Liver (tissue), 9 donors: ENCODE data around the gene HOXC13. TPM values are rescaled to one million over a fixed set of nuclear protein-coding genes. Genes with fewer than 3 reads are reported as not detected.

Experiments used
- DNase-seq: peaks from one replicate; pipeline ENCODE4 v3.0.0-alpha.2; 2017; ENCODE audit warnings: low spot score
- H3K27ac ChIP-seq, 2 donors: one replicate each; pipeline ENCODE4 v1.7.0; 2013; ENCODE audit warnings: inconsistent platforms in 2 of 2, low read length in 2 of 2, control low read depth in 1 of 2, low read depth in 1 of 2, mild to moderate bottlenecking in 1 of 2
- H3K27me3 ChIP-seq, 4 donors: one replicate each; pipeline versions ENCODE4 v1.6.1 to v1.7.0; 2013; ENCODE audit warnings: low read length in 3 of 4, inconsistent platforms in 1 of 4, mild to moderate bottlenecking in 1 of 4, moderate library complexity in 1 of 4; ENCODE audit not compliant: control insufficient read depth in 4 of 4, insufficient read depth in 4 of 4
- H3K36me3 ChIP-seq, 4 donors: one replicate each; pipeline versions ENCODE4 v1.6.1 to v1.7.0; 2013; ENCODE audit warnings: low read length in 3 of 4, mild to moderate bottlenecking in 3 of 4, low read depth in 1 of 4, moderate library complexity in 1 of 4; ENCODE audit not compliant: control insufficient read depth in 4 of 4, insufficient read depth in 3 of 4
- H3K4me1 ChIP-seq, 4 donors: one replicate each; pipeline versions ENCODE4 v1.6.1 to v1.7.0; 2013; ENCODE audit warnings: low read length in 3 of 4, mild to moderate bottlenecking in 3 of 4, moderate library complexity in 1 of 4; ENCODE audit not compliant: control insufficient read depth in 4 of 4, insufficient read depth in 4 of 4
- H3K4me3 ChIP-seq, 3 donors: one replicate each; pipeline versions ENCODE4 v1.6.1 to v1.7.0; 2013; ENCODE audit warnings: low read length in 3 of 3, control low read depth in 1 of 3, low read depth in 1 of 3, mild to moderate bottlenecking in 1 of 3
- H3K9ac ChIP-seq, 2 donors: one replicate each; pipeline ENCODE4 v1.7.0; 2013; ENCODE audit warnings: low read length in 2 of 2, mild to moderate bottlenecking in 2 of 2, moderate library complexity in 2 of 2, control low read depth in 1 of 2, low read depth in 1 of 2
- H3K9me3 ChIP-seq, 4 donors: one replicate each; pipeline versions ENCODE4 v1.6.1 to v1.7.0; 2013; ENCODE audit warnings: low read length in 3 of 4; ENCODE audit not compliant: control insufficient read depth in 4 of 4
- ATF3 ChIP-seq: IDR thresholded peaks from 2 replicates; pipeline ENCODE4 v1.6.1; 2016; ENCODE audit warnings: antibody characterized with exemption
- CTCF ChIP-seq: fragments of 150-350 bp; IDR thresholded peaks from 2 replicates; pipeline ENCODE4 v1.5.1; 2017; ENCODE audit warnings: improper control_type of control experiment, low read depth, low read length; ENCODE audit not compliant: missing input control
- EGR1 ChIP-seq, 2 donors: IDR thresholded peaks; 2 replicates each; pipeline ENCODE4 v1.6.1; 2016 to 2018; ENCODE audit warnings: antibody characterized with exemption in 2 of 2, low read depth in 2 of 2
- FOXA1 ChIP-seq: IDR thresholded peaks from 2 replicates; pipeline ENCODE4 v1.6.1; 2016; ENCODE audit warnings: antibody characterized with exemption
- FOXA2 ChIP-seq: IDR thresholded peaks from 2 replicates; pipeline ENCODE4 v1.6.1; 2016; ENCODE audit warnings: antibody characterized with exemption
- GABPA ChIP-seq, 2 donors: IDR thresholded peaks in 1 of 2; conservative IDR thresholded peaks in 1 of 2; 2 replicates each; pipeline ENCODE4 v1.6.1; 2016; ENCODE audit warnings: antibody characterized with exemption in 2 of 2, mild to moderate bottlenecking in 1 of 2, moderate library complexity in 1 of 2
- HNF4A ChIP-seq, 2 donors: conservative IDR thresholded peaks; 2 replicates each; pipeline ENCODE4 v1.6.1; 2016; ENCODE audit warnings: antibody characterized with exemption in 2 of 2, mild to moderate bottlenecking in 2 of 2
- HNF4G ChIP-seq: IDR thresholded peaks from 2 replicates; pipeline ENCODE4 v1.6.1; 2016; ENCODE audit warnings: antibody characterized with exemption
- JUND ChIP-seq, 2 donors: IDR thresholded peaks; 2 replicates each; pipeline ENCODE4 v1.6.1; 2016; ENCODE audit warnings: antibody characterized with exemption in 2 of 2
- NR2F2 ChIP-seq: IDR thresholded peaks from 2 replicates; pipeline ENCODE4 v1.6.1; 2016; ENCODE audit warnings: antibody characterized with exemption
- RAD21 ChIP-seq, 2 donors: IDR thresholded peaks; 2 replicates each; pipeline ENCODE4 v1.6.1; 2016; ENCODE audit warnings: antibody characterized with exemption in 2 of 2, mild to moderate bottlenecking in 2 of 2
- REST ChIP-seq: IDR thresholded peaks from 2 replicates; pipeline ENCODE4 v1.6.1; 2016; ENCODE audit warnings: antibody characterized with exemption, mild to moderate bottlenecking
- RXRA ChIP-seq, 2 donors: IDR thresholded peaks; 2 replicates each; pipeline ENCODE4 v1.6.1; 2017 to 2018; ENCODE audit warnings: antibody characterized with exemption in 2 of 2, mild to moderate bottlenecking in 1 of 2
- SP1 ChIP-seq: IDR thresholded peaks from 2 replicates; pipeline ENCODE4 v1.6.1; 2018; ENCODE audit warnings: antibody characterized with exemption, mild to moderate bottlenecking
- TAF1 ChIP-seq: conservative IDR thresholded peaks from 2 replicates; pipeline ENCODE4 v1.6.1; 2016; ENCODE audit warnings: antibody characterized with exemption, mild to moderate bottlenecking
- YY1 ChIP-seq: IDR thresholded peaks from 2 replicates; pipeline ENCODE4 v1.6.1; 2016; ENCODE audit warnings: antibody characterized with exemption, mild to moderate bottlenecking
- WGBS: extraction: QIAGEN DNeasy Blood & Tissue Kit; methylation state at CpG from one replicate; pipeline ENCODE4 v1.1.7; 2013; 5-methylcytosine and 5-hydroxymethylcytosine counted together
- polyA plus RNA-seq, 2 donors: library from polyadenylated mRNA; stranded (reverse) in 1 of 2; unstranded in 1 of 2; fragments of 200-250 nt in 1 of 2; fragments of >200 nt in 1 of 2; fragmentation: Nextera tagmentation in 1 of 2; extraction: Ambion mirVana in 1 of 2; gene quantifications; one replicate each; pipeline versions ENCODE4 v1.2.1 to v1.2.3, GENCODE V29; 2013 to 2015
- total RNA-seq, 2 donors: library from RNA; depleted of rRNA; stranded (reverse); fragments of >200 nt; gene quantifications; one replicate each; pipeline ENCODE4 v1.2.3, GENCODE V29; 2014
- TF ChIP-seq, protein P1 (sequence below): IDR thresholded peaks from 2 replicates; pipeline ENCODE4 v1.6.1; 2016; ENCODE audit warnings: antibody characterized with exemption
- donor health status: healthy.
- donor health status: healthy.
- donor health status: healthy.
- donor health status: healthy.
- donor health status: healthy.

The HOXC13 gene
- total and polyA plus RNA-seq, 4 donors = not detected

- TF ChIP-seq CTCF = no peak
Measured at GRCh38 chr12:53994009-53994263, 55.3 kb downstream of the HOXC13 start (continued).

DNA sequence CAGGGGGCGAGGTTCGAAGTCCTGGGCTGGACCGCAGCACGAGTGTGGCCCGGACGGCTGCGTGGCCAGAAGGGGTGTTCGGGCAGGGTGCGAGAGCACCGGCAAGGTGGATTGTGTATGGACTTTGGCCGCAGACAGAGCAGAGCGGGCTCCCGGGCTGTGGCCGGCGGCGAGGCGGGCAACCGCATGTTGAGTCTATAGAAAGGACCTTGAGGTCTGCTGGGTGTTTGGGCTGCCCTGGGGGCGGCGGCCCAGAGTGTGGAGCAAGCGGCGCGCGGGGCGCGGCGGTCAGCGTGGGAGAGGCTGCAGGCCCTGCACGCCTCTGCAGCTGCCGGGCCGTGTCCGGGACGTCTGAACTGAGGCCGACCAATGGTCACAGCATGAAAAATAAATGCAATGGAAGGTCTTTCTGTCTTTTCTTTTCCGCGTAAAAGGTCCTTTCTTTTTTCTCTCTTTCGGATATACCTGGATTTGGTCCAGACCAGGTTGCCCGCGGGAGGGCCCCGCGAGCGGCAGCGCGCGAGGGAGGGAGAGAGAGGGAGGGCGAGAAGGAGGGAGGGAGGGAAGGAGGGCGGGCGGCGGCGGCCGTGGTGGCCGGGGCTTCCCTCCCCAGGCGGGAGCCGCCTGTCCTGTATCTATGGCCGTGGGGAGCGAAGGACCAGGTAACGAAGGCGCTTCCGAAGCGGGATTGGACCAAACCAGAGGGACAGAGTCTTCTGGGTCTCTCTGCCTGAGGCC lies 55.8 kb downstream of the HOXC13 start:
- 7% methylated on average over 60 of the region's 60 CpGs for WGBS
- H3K27me3 ChIP-seq = peaks cover 12 to 50% (median 28%) of the 10 kb centered on the region in 4 donors
- no peaks in the 10 kb centered on the region for H3K9me3 ChIP-seq
- no peak overlapping the region for H3K9ac ChIP-seq
- H3K36me3 ChIP-seq = no peaks in the 10 kb centered on the region
- no peak overlapping the region for H3K27ac ChIP-seq
- DNase-seq = no peak
- H3K4me1 ChIP-seq = peaks cover 9 to 21% (median 16%) of the 10 kb centered on the region in 4 donors
- TF ChIP-seq CTCF (no peak), ATF3 (no peak), FOXA1 (no peak), SP1 (no peak), NR2F2 (no peak), RXRA (IDR thresholded peaks at IDR 0.05) (no peak), EGR1 (IDR thresholded peaks at IDR 0.05; ENCODE audit: low read depth in 2 of 2) (no peak), JUND (IDR thresholded peaks at IDR 0.05) (no peak), FOXA2 (no peak), REST (no peak)
- H3K4me3 ChIP-seq = peak overlapping the region in 1 of 3 donors; percentile 61

DNA sequence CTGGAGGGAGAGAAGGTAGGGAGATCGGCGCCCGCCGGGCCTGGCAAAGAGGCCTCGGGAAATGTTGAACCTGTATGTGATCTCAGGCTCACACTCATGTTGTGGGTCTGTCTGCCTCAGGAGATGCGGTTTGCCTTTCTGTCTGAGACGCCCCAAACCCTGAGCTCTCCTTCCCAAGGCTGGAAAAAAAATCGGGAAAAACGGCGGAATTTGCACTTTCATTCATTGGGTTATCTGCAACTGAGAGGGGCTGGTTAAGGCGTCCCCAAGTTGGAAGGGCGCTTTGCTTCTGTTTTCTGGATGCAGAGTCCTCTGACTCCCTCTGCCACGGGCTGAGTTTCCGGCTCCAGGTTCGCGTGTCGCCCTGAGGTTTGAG lies 56.4 kb downstream of the HOXC13 start:
- H3K27ac ChIP-seq = no peak overlapping the region
- no peak overlapping the region for H3K9ac ChIP-seq
- H3K27me3 ChIP-seq = peaks cover 12 to 56% (median 25%) of the 10 kb centered on the region in 4 donors
- H3K9me3 ChIP-seq = no peaks in the 10 kb centered on the region
- no peak for DNase-seq
- H3K4me1 ChIP-seq = peaks cover 12 to 24% (median 17%) of the 10 kb centered on the region in 4 donors
- no peaks in the 10 kb centered on the region for H3K36me3 ChIP-seq
- H3K4me3 ChIP-seq = peak overlapping the region in 1 of 3 donors; percentile 61
- WGBS = 7% methylated on average over 17 of the region's 17 CpGs
- TF ChIP-seq HNF4G = no peak
- TF ChIP-seq ATF3 = no peak
- TF ChIP-seq EGR1 (IDR thresholded peaks at IDR 0.05; ENCODE audit: low read depth in 2 of 2) = no peak
- no peak for TF ChIP-seq YY1
- no peak for TF ChIP-seq HNF4A (conservative IDR thresholded peaks at IDR 0.05)
- no peak for TF ChIP-seq RXRA (IDR thresholded peaks at IDR 0.05)
- no peak for TF ChIP-seq RAD21 (IDR thresholded peaks at IDR 0.05)
- TF ChIP-seq JUND (IDR thresholded peaks at IDR 0.05) = no peak
- no peak for TF ChIP-seq SP1
- no peak for TF ChIP-seq CTCF
- no peak for TF ChIP-seq GABPA (IDR thresholded peaks at IDR 0.05 in 1 of 2, conservative IDR thresholded peaks at IDR 0.05 in 1 of 2)
- no peak for TF ChIP-seq TAF1
- TF ChIP-seq, protein P1, sequence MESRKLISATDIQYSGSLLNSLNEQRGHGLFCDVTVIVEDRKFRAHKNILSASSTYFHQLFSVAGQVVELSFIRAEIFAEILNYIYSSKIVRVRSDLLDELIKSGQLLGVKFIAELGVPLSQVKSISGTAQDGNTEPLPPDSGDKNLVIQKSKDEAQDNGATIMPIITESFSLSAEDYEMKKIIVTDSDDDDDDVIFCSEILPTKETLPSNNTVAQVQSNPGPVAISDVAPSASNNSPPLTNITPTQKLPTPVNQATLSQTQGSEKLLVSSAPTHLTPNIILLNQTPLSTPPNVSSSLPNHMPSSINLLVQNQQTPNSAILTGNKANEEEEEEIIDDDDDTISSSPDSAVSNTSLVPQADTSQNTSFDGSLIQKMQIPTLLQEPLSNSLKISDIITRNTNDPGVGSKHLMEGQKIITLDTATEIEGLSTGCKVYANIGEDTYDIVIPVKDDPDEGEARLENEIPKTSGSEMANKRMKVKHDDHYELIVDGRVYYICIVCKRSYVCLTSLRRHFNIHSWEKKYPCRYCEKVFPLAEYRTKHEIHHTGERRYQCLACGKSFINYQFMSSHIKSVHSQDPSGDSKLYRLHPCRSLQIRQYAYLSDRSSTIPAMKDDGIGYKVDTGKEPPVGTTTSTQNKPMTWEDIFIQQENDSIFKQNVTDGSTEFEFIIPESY = no peak
- TF ChIP-seq FOXA1 = no peak
